Brain microvascular endothelial cell (primary cell): ENCODE measurements around the gene SKAP1.
"Not testable (repeated sequence)": the region's sequence is repeated elsewhere in the genome, so short reads cannot be mapped to it uniquely, and the experiment has no call there.

Experiments
- DNase-seq: peaks from one replicate; pipeline ENCODE4 v3.0.0-alpha.2; 2020
- H3K27ac ChIP-seq: fragments of 250-450 bp; sonication (Bioruptor Pico); 2 replicates; pipeline ENCODE4 v1.5.1; 2020; ENCODE audit warnings: mild to moderate bottlenecking, moderate library complexity
- H3K27me3 ChIP-seq: fragments of 250-450 bp; sonication (Bioruptor Pico); replicated peaks from 2 replicates; pipeline ENCODE4 v1.5.1; 2020; ENCODE audit warnings: mild to moderate bottlenecking
- H3K36me3 ChIP-seq: fragments of 250-450 bp; sonication (Bioruptor Pico); replicated peaks from 2 replicates; pipeline ENCODE4 v1.5.1; 2020; ENCODE audit warnings: mild to moderate bottlenecking
- H3K4me3 ChIP-seq: 2 replicates; pipeline ENCODE4 v1.5.1; 2011; ENCODE audit warnings: low read depth, mild to moderate bottlenecking, control low read depth, low read length, moderate library complexity
- CTCF ChIP-seq: IDR thresholded peaks from 2 replicates; pipeline ENCODE4 v1.5.1; 2011; ENCODE audit warnings: low read depth, mild to moderate bottlenecking, moderate library complexity, low read length, control low read depth, inconsistent platforms; ENCODE audit errors: missing control alignments
- in situ Hi-C: cut with HindIII; loops from 2 replicates; pipeline ENCODE4 v1.10.0; 2017; ENCODE audit warnings: low sequenced_read_pairs, low pct_ligation_motif_present

SKAP1 gene

GRCh38 chr17:48427598-48427997 lies 2.4 kb downstream of the SKAP1 start:
- DNase-seq = no peak
- Histone ChIP-seq H3K36me3 (no peaks in the 10 kb centered on the region), H3K27ac (no peak overlapping the region), H3K27me3 (peaks cover 37% of the 10 kb centered on the region), H3K4me3 (no peak overlapping the region)
- TF ChIP-seq CTCF = no peak
- in situ Hi-C loops = no loop called here

- TF ChIP-seq CTCF = no peak
- in situ Hi-C loops = no loop called here
- peaks cover 37% of the 10 kb centered on the region for H3K27me3 ChIP-seq
- H3K4me3 ChIP-seq = no peak overlapping the region
- no peak overlapping the region for H3K27ac ChIP-seq
- H3K36me3 ChIP-seq = no peaks in the 10 kb centered on the region
- no peak for DNase-seq
These were observed 3.1 kb downstream of the SKAP1 start for GRCh38 chr17:48426761-48427500.

- peaks cover 30% of the 10 kb centered on the region for H3K27me3 ChIP-seq
- no peak overlapping the region for H3K27ac ChIP-seq
- TF ChIP-seq CTCF = no peak
- no peaks in the 10 kb centered on the region for H3K36me3 ChIP-seq
- no peak for DNase-seq
- in situ Hi-C loops = no loop called here
- H3K4me3 ChIP-seq = no peak overlapping the region
These were observed 3.9 kb downstream of the SKAP1 start for GRCh38 chr17:48426019-48426665.

GRCh38 chr17:48422060-48422459 lies 8.0 kb downstream of the SKAP1 start:
- H3K36me3 ChIP-seq, H3K4me3 ChIP-seq, H3K27ac ChIP-seq, in situ Hi-C loops, H3K27me3 ChIP-seq, DNase-seq: not testable (repeated sequence)

GRCh38 chr17:48420823-48421222 lies 9.2 kb downstream of the SKAP1 start:
- no peak overlapping the region for H3K27ac ChIP-seq
- in situ Hi-C loops = no loop called here
- no peak overlapping the region for H3K4me3 ChIP-seq
- H3K27me3 ChIP-seq = peaks cover 11% of the 10 kb centered on the region
- TF ChIP-seq CTCF = no peak
- DNase-seq = no peak
- no peaks in the 10 kb centered on the region for H3K36me3 ChIP-seq

GRCh38 chr17:48416971-48417370 lies 13.0 kb downstream of the SKAP1 start:
- peaks cover 34% of the 10 kb centered on the region for H3K27me3 ChIP-seq
- TF ChIP-seq CTCF = no peak
- in situ Hi-C loops = no loop called here
- no peak overlapping the region for H3K27ac ChIP-seq
- no peaks in the 10 kb centered on the region for H3K36me3 ChIP-seq
- no peak overlapping the region for H3K4me3 ChIP-seq
- DNase-seq = no peak
